K562 (cell line): Measurements from ENCODE around the gene CTIF. TPM values are rescaled to one million over a fixed set of nuclear protein-coding genes. Genes with fewer than 3 reads are reported as not detected.

ENCODE experiments used
- ATAC-seq: fragments of 200-7000 bp; cut with Tn5 transposase; 3 replicates; pipeline ENCODE4 v1.9.1; 2020; ENCODE audit warnings: moderate library complexity
- BruUV-seq: library from RNA; stranded (reverse); fragments of 400-500 nt; replicated peaks from 2 replicates; lab custom pipeline; 2021; lab: Mats Ljungman, UMichigan
- CTCF ChIA-PET: fragments of 300-600 bp; formaldehyde crosslinking; extraction: SDS; loops from one replicate; lab custom pipeline; 2021; ENCODE audit warnings: low intra/inter-chr PET ratio; lab: Yijun Ruan, JAX
- POLR2A ChIA-PET: fragments of 300-600, 350-650 bp; sonication (Branson Sonifier 250); formaldehyde crosslinking; extraction: SDS; loops from one replicate; lab custom pipeline; 2021; ENCODE audit warnings: antibody characterized with exemption, inconsistent platforms; lab: Yijun Ruan, JAX
- DNase-seq, 4 experiments: peaks; one replicate each; pipeline versions ENCODE4 v3.0.0 to v3.0.0-alpha.2; 2011 to 2018; ENCODE audit warnings: low spot score in 3 of 4, mixed read lengths in 3 of 4; ENCODE audit errors: extremely low read depth in 1 of 4
- FAIRE-seq: peaks from 2 replicates; lab custom pipeline; 2011; peaks lifted over from hg19 to GRCh38; lab: Jason Lieb, UNC
- H2AFZ ChIP-seq: 2 replicates; pipeline ENCODE4 v1.6.0; 2011; ENCODE audit warnings: low read depth, low read length, control low read depth, inconsistent platforms
- H3K27ac ChIP-seq: fragments of 200-600 bp; 3 replicates; pipeline ENCODE4 v1.8.0; 2011; ENCODE audit warnings: low read depth, mild to moderate bottlenecking, control low read depth, inconsistent platforms, low read length, moderate library complexity, mixed read lengths; ENCODE audit errors: extremely low read depth
- H3K27me3 ChIP-seq, 2 experiments: fragments of 300-600 bp in 1 of 2; 2 replicates in 1 of 2; 3 replicates in 1 of 2; pipeline versions ENCODE4 v1.6.0 to v1.8.0; 2011; ENCODE audit warnings: inconsistent platforms in 2 of 2, low read length in 2 of 2, mild to moderate bottlenecking in 1 of 2, mixed read lengths in 1 of 2, moderate library complexity in 1 of 2; ENCODE audit not compliant: control insufficient read depth in 2 of 2, insufficient read depth in 2 of 2
- H3K36me3 ChIP-seq: fragments of 300-600 bp; 3 replicates; pipeline ENCODE4 v1.8.0; 2011; ENCODE audit warnings: mild to moderate bottlenecking, low read length, inconsistent platforms; ENCODE audit not compliant: control insufficient read depth, insufficient read depth
- H3K4me1 ChIP-seq, 2 experiments: fragments of 200-600 bp in 1 of 2; replicated peaks in 1 of 2; 2 replicates in 1 of 2; 3 replicates in 1 of 2; pipeline versions ENCODE4 v1.5.1 to v1.8.0; 2011; ENCODE audit warnings: inconsistent platforms in 2 of 2, low read length in 2 of 2, mild to moderate bottlenecking in 1 of 2, mixed read lengths in 1 of 2, moderate library complexity in 1 of 2; ENCODE audit not compliant: control insufficient read depth in 2 of 2, insufficient read depth in 2 of 2
- H3K4me2 ChIP-seq: 2 replicates; pipeline ENCODE4 v1.6.1; 2011; ENCODE audit warnings: low read length, control low read depth, inconsistent platforms, mixed read lengths; ENCODE audit not compliant: insufficient read depth
- H3K4me3 ChIP-seq: fragments of 200-600 bp; sonication (generic), shearing (Covaris generic); 2 replicates; pipeline ENCODE4 v1.5.1; 2016; ENCODE audit warnings: control low read depth, inconsistent platforms
- H3K79me2 ChIP-seq: fragments of 200-600 bp; 3 replicates; pipeline ENCODE4 v1.8.0; 2011; ENCODE audit warnings: low read length, inconsistent platforms; ENCODE audit not compliant: control insufficient read depth, insufficient read depth
- H3K9ac ChIP-seq, 2 experiments: 2 replicates each; pipeline versions ENCODE4 v1.6.0 to v1.6.1; 2011; ENCODE audit warnings: low read depth in 2 of 2, low read length in 2 of 2, control low read depth in 1 of 2, inconsistent platforms in 1 of 2, mild to moderate bottlenecking in 1 of 2, mixed read lengths in 1 of 2; ENCODE audit not compliant: insufficient read depth in 1 of 2
- H3K9me1 ChIP-seq: one replicate; pipeline ENCODE4 v1.6.0; 2011; ENCODE audit warnings: inconsistent platforms, mild to moderate bottlenecking, low read length, moderate library complexity; ENCODE audit not compliant: control insufficient read depth, insufficient read depth
- H3K9me3 ChIP-seq: replicated peaks from 2 replicates; pipeline ENCODE4 v1.5.1; 2011; ENCODE audit warnings: low read depth, low read length, inconsistent platforms; ENCODE audit not compliant: control insufficient read depth, insufficient read depth
- H4K20me1 ChIP-seq: replicated peaks from 2 replicates; pipeline ENCODE4 v1.6.1; 2011; ENCODE audit warnings: low read length, inconsistent platforms, mixed read lengths; ENCODE audit not compliant: control insufficient read depth, insufficient read depth
- ARID4B ChIP-seq: sonication (generic); formaldehyde crosslinking; IDR thresholded peaks from 2 replicates; pipeline ENCODE4 v1.8.0; 2022; ENCODE audit warnings: mild to moderate bottlenecking, missing genetic modification reagents
- CBX1 ChIP-seq: sonication (generic); IDR thresholded peaks from 2 replicates; pipeline ENCODE4 v1.6.1; 2016; ENCODE audit warnings: antibody characterized with exemption, low read depth, mild to moderate bottlenecking
- FOXP4 ChIP-seq: sonication (generic); formaldehyde crosslinking; IDR thresholded peaks from 2 replicates; pipeline ENCODE4 v1.8.0; 2022; ENCODE audit warnings: mild to moderate bottlenecking, missing genetic modification reagents, borderline replicate concordance
- KLF1 ChIP-seq: fragments of 450-650 bp; IDR thresholded peaks from 2 replicates; pipeline ENCODE4 v1.6.1; 2016; ENCODE audit warnings: missing genetic modification characterization, missing compliant biosample characterization
- PTBP1 ChIP-seq: fragments of 200-400 bp; formaldehyde crosslinking; IDR thresholded peaks from 2 replicates; pipeline ENCODE4 v1.6.1; 2017; ENCODE audit warnings: low read depth, low read length
- RBM25 ChIP-seq: fragments of 200-400 bp; formaldehyde crosslinking; IDR thresholded peaks from 2 replicates; pipeline ENCODE4 v1.6.1; 2018; ENCODE audit warnings: low read length, low read depth, moderate library complexity; ENCODE audit not compliant: severe bottlenecking
- SNAPC5 ChIP-seq: fragments of 250-450 bp; sonication (Bioruptor Pico); IDR thresholded peaks from 2 replicates; pipeline ENCODE4 v1.8.0; 2021; ENCODE audit warnings: moderate library complexity, mild to moderate bottlenecking, inconsistent platforms
- SP1 ChIP-seq: sonication (generic); formaldehyde crosslinking; IDR thresholded peaks from 2 replicates; pipeline ENCODE4 v1.8.1; 2022; ENCODE audit warnings: mild to moderate bottlenecking, missing genetic modification reagents
- ZBTB33 ChIP-seq: sonication (generic); formaldehyde crosslinking; IDR thresholded peaks from 2 replicates; pipeline ENCODE4 v1.8.1; 2023; ENCODE audit warnings: mild to moderate bottlenecking, missing genetic modification reagents
- WGBS: fragments of 100-300 bp; shearing (Covaris generic); methylation state at CpG from one replicate; pipeline ENCODE4 v1.1.6; 2016; ENCODE audit warnings: low coverage, mixed read lengths; ENCODE audit not compliant: insufficient coverage; ENCODE audit errors: missing lambda C conversion rate; 5-methylcytosine and 5-hydroxymethylcytosine counted together
- in situ Hi-C: fragments of 300-500 bp; cut with MboI; formaldehyde crosslinking; loops from 4 replicates; pipeline ENCODE4 v1.15.0; 2018; ENCODE audit warnings: inconsistent platforms, mixed read lengths
- intact Hi-C: fragments of 100-400 bp; cut with micrococcal nuclease; formaldehyde crosslinking; loops from 2 replicates; pipeline ENCODE4 v1.14.2; 2022
- polyA plus RNA-seq, 8 experiments: library from polyadenylated mRNA; depleted of rRNA in 4 of 8; stranded (reverse) in 5 of 8; unstranded in 3 of 8; fragments of >200 nt; fragmentation: Nextera tagmentation in 2 of 8; fragmentation: Illumina TruSeq in 1 of 8; extraction: Ambion mirVana in 2 of 8; extraction: Trizol in 1 of 8; gene quantifications; 2 replicates each; pipeline versions ENCODE4 v1.2.1 to v1.2.3, GENCODE V29; 2011 to 2014; ENCODE audit warnings: inconsistent platforms in 1 of 8, missing spikeins in 1 of 8
- total RNA-seq, 7 experiments: library from RNA; depleted of rRNA in 6 of 7; stranded (reverse); fragments of >200 nt in 6 of 7; fragmentation: Illumina TruSeq in 2 of 7; extraction: Trizol in 2 of 7; gene quantifications; 2 replicates each; pipeline versions ENCODE4 v1.2.1 to v1.2.3, GENCODE V29; 2011 to 2021; ENCODE audit warnings: low replicate concordance in 1 of 7

The CTIF gene
- total and polyA plus RNA-seq, 9 of the 15 experiments (the other 6 are each of a cell fraction or from before 2014, with no cell fraction given) = 0.17 to 11.5 (median 2.2) TPM

GRCh38 chr18:48894799-48895346, 356.0 kb downstream of the CTIF start (continued):
- TF ChIP-seq ARID4B (CRISPR knock-in tag) = no peak

- ATAC-seq = no peak
- Histone ChIP-seq H3K79me2 (no peaks in the 10 kb centered on the region), H3K9me1 (no peaks in the 10 kb centered on the region), H3K4me2 (peak overlapping the region; percentile 62; the same call in 1 of the 2 replicates), H2AFZ (peak overlapping the region; percentile 92), H3K4me1 (peaks cover 12 to 30% of the 10 kb centered on the region in 2 experiments), H3K9ac (peak overlapping the region in 1 of 2 experiments; percentile 81; a peak in 3 of 4 replicates), H3K27ac (peak overlapping the region; percentile 54; the same call in 1 of the 3 replicates), H4K20me1 (0 out of 2 replicates have a peak, but pooled peaks cover 3% of the 10 kb centered on the region), H3K4me3 (no peak overlapping the region), H3K36me3 (no peaks in the 10 kb centered on the region), H3K27me3 (no peaks in the 10 kb centered on the region), H3K9me3 (no peaks in the 10 kb centered on the region)
- DNase-seq = no peak
- 18% methylated on average over 6 of the region's 8 CpGs for WGBS
- BruUV-seq = no TSS peak
- POLR2A ChIA-PET = interaction anchor here (0.7 kb wide), 1 partner anchor 15 kb away, joined by 3 read pairs; no protein-coding TSS in a partner anchor
- in situ Hi-C loops (no loop called here), intact Hi-C loops (loop anchor here (2.0 to 10.0 kb wide), 2 partner anchors 36 to 112 kb away; no protein-coding TSS in a partner anchor)
- CTCF ChIA-PET = no interaction called here
- no peak for FAIRE-seq
- TF ChIP-seq KLF1 (tag) = 0 out of 2 replicates have a peak, but pooled peaks have one; percentile 29
- 0 out of 2 replicates have a peak, but pooled peaks have one; percentile 14 for TF ChIP-seq ZBTB33 (CRISPR knock-in tag)
- TF ChIP-seq FOXP4 (CRISPR knock-in tag) = 0 out of 2 replicates have a peak, but pooled peaks have one; percentile 53
- no peak for TF ChIP-seq SNAPC5 (CRISPR knock-in tag)
- TF ChIP-seq CBX1 = peak; percentile 93; the same call in 1 of the 2 replicates
- TF ChIP-seq PTBP1 = 0 out of 2 replicates have a peak, but pooled peaks have one; percentile 60
- TF ChIP-seq RBM25 = peak; percentile 96
- TF ChIP-seq SP1 = peak; percentile 51; the same call in 1 of the 2 replicates
Measured at GRCh38 chr18:48896326-48896874, 357.6 kb downstream of the CTIF start.
